Smooth muscle cell (in vitro differentiated cells): Measurements from ENCODE around the gene CTSS. TPM values are rescaled to one million over a fixed set of nuclear protein-coding genes. Genes with fewer than 3 reads are reported as not detected.

Experiments used
- DNase-seq: peaks from one replicate; lab custom pipeline; 2025; ENCODE audit not compliant: unreplicated experiment; lab: John Stamatoyannopoulos, UW
- H2AFZ ChIP-seq: fragments of 200-600 bp; sonication (generic); 2 replicates; pipeline ENCODE4 v1.6.0; 2016; ENCODE audit warnings: antibody characterized with exemption, low read depth, mild to moderate bottlenecking
- H3F3A ChIP-seq: fragments of 200-600 bp; sonication (generic); 2 replicates; pipeline ENCODE4 v1.6.0; 2017; ENCODE audit warnings: antibody characterized with exemption, low read depth
- H3K27ac ChIP-seq: fragments of 200-600 bp; sonication (generic); 2 replicates; pipeline ENCODE4 v1.5.1; 2016; ENCODE audit warnings: low read depth, mild to moderate bottlenecking
- H3K27me3 ChIP-seq: fragments of 200-600 bp; sonication (generic); 2 replicates; pipeline ENCODE4 v1.6.1; 2016; ENCODE audit warnings: low read depth, mild to moderate bottlenecking
- H3K36me3 ChIP-seq: fragments of 200-600 bp; sonication (generic); 2 replicates; pipeline ENCODE4 v1.5.1; 2016; ENCODE audit warnings: low read depth
- H3K4me1 ChIP-seq: fragments of 200-600 bp; sonication (generic); 2 replicates; pipeline ENCODE4 v1.5.1; 2016; ENCODE audit warnings: low read depth
- H3K4me2 ChIP-seq: fragments of 200-600 bp; sonication (generic); 2 replicates; pipeline ENCODE4 v1.6.0; 2016; ENCODE audit warnings: mild to moderate bottlenecking
- H3K4me3 ChIP-seq: fragments of 200-600 bp; sonication (generic); 2 replicates; pipeline ENCODE4 v1.5.1; 2016; ENCODE audit warnings: mild to moderate bottlenecking
- H3K79me2 ChIP-seq: fragments of 200-600 bp; sonication (generic); 2 replicates; pipeline ENCODE4 v1.6.0; 2016; ENCODE audit warnings: low read depth, mild to moderate bottlenecking
- H3K9ac ChIP-seq: fragments of 200-600 bp; sonication (generic); 2 replicates; pipeline ENCODE4 v1.6.0; 2016; ENCODE audit warnings: low read depth
- H3K9me3 ChIP-seq: fragments of 200-600 bp; sonication (generic); replicated peaks from 2 replicates; pipeline ENCODE4 v1.5.1; 2016; ENCODE audit warnings: low read depth
- H4K20me1 ChIP-seq: fragments of 200-600 bp; sonication (generic); 2 replicates; pipeline ENCODE4 v1.6.0; 2016; ENCODE audit warnings: low read depth
- WGBS: methylation state at CpG from one replicate; pipeline ENCODE4 v1.1.7; 2016; ENCODE audit warnings: low lambda C conversion rate; 5-methylcytosine and 5-hydroxymethylcytosine counted together
- polyA plus RNA-seq: library from polyadenylated mRNA; unstranded; fragments of >200 nt; fragmentation: Nextera tagmentation; extraction: Ambion mirVana; gene quantifications from 2 replicates; pipeline ENCODE4 v1.2.1, GENCODE V29; 2016
- total RNA-seq: library from RNA; depleted of rRNA; stranded (reverse); fragments of >200 nt; gene quantifications from 2 replicates; pipeline ENCODE4 v1.2.3, GENCODE V29; 2014
- TF ChIP-seq, protein P1 (sequence below): fragments of 200-600 bp; sonication (generic); IDR thresholded peaks from 2 replicates; pipeline ENCODE4 v1.5.1; 2017; ENCODE audit warnings: borderline replicate concordance, mild to moderate bottlenecking, antibody characterized with exemption; ENCODE audit not compliant: insufficient read depth, poor library complexity, severe bottlenecking

The CTSS gene
- total and polyA plus RNA-seq, 2 experiments from 2014 or later: 1.4 to 2.8 TPM

DNA sequence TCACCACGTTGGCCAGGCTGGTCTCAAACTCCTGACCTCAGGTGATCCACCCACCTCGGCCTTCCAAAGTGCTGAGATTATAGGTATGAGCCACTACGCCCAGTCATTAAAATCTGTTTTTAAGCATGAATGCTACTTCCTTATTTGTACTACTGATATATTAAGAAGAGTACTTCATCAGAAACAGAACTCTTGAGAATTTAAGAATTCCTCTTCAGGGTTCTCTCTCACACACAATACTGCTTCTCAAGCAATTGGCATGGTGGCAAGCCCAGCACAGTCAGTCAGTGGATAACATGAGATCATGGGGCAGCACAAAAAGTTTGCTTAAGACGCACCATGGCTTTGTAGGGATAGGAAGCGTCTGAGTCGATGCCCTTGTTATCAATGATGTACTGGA, 14.1 kb downstream of the CTSS start:
- Histone ChIP-seq H3K79me2 (no peaks in the 10 kb centered on the region), H3K4me3 (no peak overlapping the region)

DNA sequence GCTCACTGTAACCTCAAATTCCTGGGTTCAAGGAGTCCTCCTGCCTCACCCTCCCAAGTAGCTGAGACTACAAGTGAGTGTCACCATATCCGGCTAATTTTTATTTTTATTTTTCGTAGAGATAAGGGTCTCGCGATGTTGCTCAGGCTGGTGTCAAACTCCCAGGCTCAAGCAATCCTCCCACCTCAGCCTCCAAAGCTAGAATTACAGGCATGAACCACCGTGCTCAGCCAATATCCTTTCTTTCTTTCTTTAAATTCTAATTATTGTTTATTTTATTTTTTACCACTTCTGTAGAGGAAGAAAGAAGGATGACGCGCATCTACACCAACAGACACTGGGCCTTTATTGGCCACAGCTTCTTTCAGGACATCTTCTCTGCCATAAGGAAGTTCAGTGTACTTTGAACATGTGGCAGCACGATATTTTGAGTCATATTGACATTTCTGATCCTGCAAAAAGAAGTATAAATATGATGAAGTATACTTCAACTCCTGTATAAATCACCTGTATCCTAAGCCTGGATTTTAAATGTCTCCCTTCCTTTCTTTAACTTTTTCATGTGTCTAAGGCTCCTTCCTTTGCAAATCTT, 15.8 kb downstream of the CTSS start:
- H3K9ac ChIP-seq: no peak overlapping the region
- no peaks in the 10 kb centered on the region for H3K27me3 ChIP-seq
- H3K9me3 ChIP-seq: no peaks in the 10 kb centered on the region
- no peak for DNase-seq
- H2AFZ ChIP-seq: no peak overlapping the region
- no peaks in the 10 kb centered on the region for H3K79me2 ChIP-seq
- no peaks in the 10 kb centered on the region for H3F3A ChIP-seq
- TF ChIP-seq, protein P1, sequence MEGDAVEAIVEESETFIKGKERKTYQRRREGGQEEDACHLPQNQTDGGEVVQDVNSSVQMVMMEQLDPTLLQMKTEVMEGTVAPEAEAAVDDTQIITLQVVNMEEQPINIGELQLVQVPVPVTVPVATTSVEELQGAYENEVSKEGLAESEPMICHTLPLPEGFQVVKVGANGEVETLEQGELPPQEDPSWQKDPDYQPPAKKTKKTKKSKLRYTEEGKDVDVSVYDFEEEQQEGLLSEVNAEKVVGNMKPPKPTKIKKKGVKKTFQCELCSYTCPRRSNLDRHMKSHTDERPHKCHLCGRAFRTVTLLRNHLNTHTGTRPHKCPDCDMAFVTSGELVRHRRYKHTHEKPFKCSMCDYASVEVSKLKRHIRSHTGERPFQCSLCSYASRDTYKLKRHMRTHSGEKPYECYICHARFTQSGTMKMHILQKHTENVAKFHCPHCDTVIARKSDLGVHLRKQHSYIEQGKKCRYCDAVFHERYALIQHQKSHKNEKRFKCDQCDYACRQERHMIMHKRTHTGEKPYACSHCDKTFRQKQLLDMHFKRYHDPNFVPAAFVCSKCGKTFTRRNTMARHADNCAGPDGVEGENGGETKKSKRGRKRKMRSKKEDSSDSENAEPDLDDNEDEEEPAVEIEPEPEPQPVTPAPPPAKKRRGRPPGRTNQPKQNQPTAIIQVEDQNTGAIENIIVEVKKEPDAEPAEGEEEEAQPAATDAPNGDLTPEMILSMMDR: no peak
- 96% methylated on average over 8 of the region's 8 CpGs for WGBS
- H4K20me1 ChIP-seq: no peaks in the 10 kb centered on the region
- H3K4me1 ChIP-seq: no peaks in the 10 kb centered on the region
- no peak overlapping the region for H3K4me2 ChIP-seq
- no peak overlapping the region for H3K4me3 ChIP-seq
- no peaks in the 10 kb centered on the region for H3K36me3 ChIP-seq
- H3K27ac ChIP-seq: no peak overlapping the region

More for the DNA sequence above, 14.1 kb downstream of the CTSS start:
- Histone ChIP-seq H2AFZ (no peak overlapping the region), H3K9ac (no peak overlapping the region), H3K4me1 (no peaks in the 10 kb centered on the region), H4K20me1 (no peaks in the 10 kb centered on the region), H3K9me3 (no peaks in the 10 kb centered on the region), H3K36me3 (no peaks in the 10 kb centered on the region), H3K27me3 (no peaks in the 10 kb centered on the region), H3K27ac (no peak overlapping the region), H3K4me2 (no peak overlapping the region), H3F3A (no peaks in the 10 kb centered on the region)
- no peak for DNase-seq
- TF ChIP-seq, protein P1: no peak
- WGBS: 95% methylated on average over 6 of the region's 6 CpGs

DNA sequence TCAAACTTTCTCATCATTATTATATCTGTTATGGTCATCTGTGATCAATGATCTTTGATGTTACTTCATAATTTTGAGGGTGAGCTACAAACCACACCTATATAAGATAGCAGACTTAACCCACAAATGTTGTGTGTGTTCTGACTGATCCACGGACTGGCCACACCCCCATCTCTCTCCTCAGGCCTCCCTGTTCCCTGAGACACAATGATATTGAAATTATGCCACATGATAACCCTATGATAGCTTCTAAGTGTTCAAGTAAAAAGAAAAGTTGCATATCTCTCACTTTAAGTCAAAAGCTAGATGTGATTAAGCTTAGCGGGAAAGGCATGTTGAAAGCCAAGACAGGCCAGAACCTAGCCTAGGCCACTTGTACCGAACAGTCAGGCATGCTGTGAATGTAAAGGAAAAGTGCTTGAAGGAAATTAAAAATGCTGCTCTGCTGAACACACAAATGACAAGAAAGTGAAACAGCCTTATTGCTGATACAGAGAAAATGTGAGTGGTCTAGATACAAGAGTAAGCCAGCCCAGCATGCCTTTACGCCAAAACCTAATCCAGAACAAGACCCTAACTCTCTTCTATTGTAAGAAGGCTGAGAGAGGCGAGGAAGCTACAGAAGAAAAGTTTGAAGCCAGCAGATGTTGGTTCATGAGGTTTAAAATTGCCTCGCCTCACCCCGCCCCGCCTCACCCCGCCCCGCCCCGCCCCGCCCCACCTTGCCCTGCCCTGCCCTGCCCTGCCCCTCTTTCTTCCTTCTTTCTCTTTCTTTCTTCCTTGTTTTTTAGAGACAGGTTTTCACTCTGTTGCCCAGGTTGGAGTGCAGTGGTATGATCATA, 16.5 kb downstream of the CTSS start:
- Histone ChIP-seq H3K4me1 (no peaks in the 10 kb centered on the region), H3K27me3 (no peaks in the 10 kb centered on the region), H3K79me2 (no peaks in the 10 kb centered on the region), H3F3A (no peaks in the 10 kb centered on the region), H3K9ac (no peak overlapping the region), H3K9me3 (no peaks in the 10 kb centered on the region), H3K4me3 (no peak overlapping the region), H3K27ac (no peak overlapping the region), H4K20me1 (no peaks in the 10 kb centered on the region), H3K36me3 (no peaks in the 10 kb centered on the region), H3K4me2 (no peak overlapping the region), H2AFZ (no peak overlapping the region)
- WGBS: 92% methylated on average over 6 of the region's 12 CpGs
- TF ChIP-seq, protein P1: no peak
- no peak for DNase-seq
